ENCODE data around the gene RFX2. TPM values are rescaled to one million over a fixed set of nuclear protein-coding genes. Genes with fewer than 3 reads are reported as not detected.
A peak's percentile ranks its signal among the peaks of the same experiment; 100 is the strongest.

Gene RFX2
- total RNA-seq, 1 experiment from 2014 or later: 3.7 TPM

- WGBS (ENCODE audit: extremely low coverage, insufficient read length, low lambda C conversion rate): no CpG with 5 or more reads among the region's 11 CpGs
- 0 out of 7 replicates have a peak overlapping the region, but pooled peaks of 1 of the 3 experiments have one; percentile 21 for H3K27ac Mint-ChIP-seq
These were observed 48.0 kb downstream of the RFX2 start for GRCh38 chr19:6062274-6062673.

More at GRCh38 chr19:6062274-6062673, 48.0 kb downstream of the RFX2 start:
- no peak overlapping the region for H2BK15ac ChIP-seq (ENCODE audit: low read depth, low read length)
- H3K14ac ChIP-seq (ENCODE audit: insufficient read depth, low read length): no peak overlapping the region
- no peak overlapping the region for H2BK12ac ChIP-seq (ENCODE audit: insufficient read length, low read depth, low read length)
- no peaks in the 10 kb centered on the region for H3K79me1 ChIP-seq (ENCODE audit: insufficient read depth, low read depth, low read length, poor library complexity, severe bottlenecking)
- H3K9me3 Mint-ChIP-seq: no peaks in the 10 kb centered on the region
- H3T11ph ChIP-seq (ENCODE audit: low read length): no peak overlapping the region
- no peak overlapping the region for H2BK120ac ChIP-seq (ENCODE audit: low read depth, low read length, poor library complexity, severe bottlenecking)
- no peak for DNase-seq
- peak overlapping the region; percentile 6 for H3K18ac ChIP-seq (ENCODE audit: insufficient read length, low read depth, low read length)
- no peak overlapping the region for H3K4me3 Mint-ChIP-seq
- H3K4me2 ChIP-seq (ENCODE audit: insufficient read depth, insufficient read length, low read length): no peak overlapping the region
- H2AFZ ChIP-seq (ENCODE audit: low read length): no peak overlapping the region
- H3K4me1 ChIP-seq (ENCODE audit: insufficient read depth, low read length): peaks cover 4% of the 10 kb centered on the region
- no peak overlapping the region for H2BK20ac ChIP-seq (ENCODE audit: low read depth, low read length, poor library complexity, severe bottlenecking)
- no peaks in the 10 kb centered on the region for H3K27me3 ChIP-seq (ENCODE audit: insufficient read depth, low read length)
- peak overlapping the region; percentile 93 for H4K91ac ChIP-seq (ENCODE audit: insufficient read length, low read depth, low read length)
- H3K4me1 Mint-ChIP-seq: peaks cover 25 to 26% of the 10 kb centered on the region in 2 experiments
- no peak for TF ChIP-seq CTCF (conservative IDR thresholded peaks at IDR 0.05)
- no peak overlapping the region for H2AK5ac ChIP-seq (ENCODE audit: insufficient read length, low read length)
- H3K56ac ChIP-seq (ENCODE audit: insufficient read length, low read depth, low read length): no peak overlapping the region
- no peak overlapping the region for H3K27ac ChIP-seq (ENCODE audit: insufficient read length, low read depth, low read length)
- H3K9ac ChIP-seq (ENCODE audit: extremely low read depth, insufficient read length, low read length): no peak overlapping the region
- no peaks in the 10 kb centered on the region for H3K36me3 Mint-ChIP-seq (ENCODE audit: insufficient read depth in 1 of 3, low read depth in 3 of 3)
- H3K79me2 ChIP-seq (ENCODE audit: insufficient read depth, low read length): no peaks in the 10 kb centered on the region
- no peaks in the 10 kb centered on the region for H3K23me2 ChIP-seq (ENCODE audit: insufficient read length, low read depth, low read length, poor library complexity, severe bottlenecking)
- H4K5ac ChIP-seq (ENCODE audit: insufficient read length, low read depth, low read length): no peak overlapping the region
- H4K8ac ChIP-seq (replicated peaks; ENCODE audit: insufficient read length, low read depth, low read length): no peak overlapping the region
- H3K27me3 Mint-ChIP-seq (ENCODE audit: low read depth): peaks cover 40% of the 10 kb centered on the region
- no peak overlapping the region for H3K23ac ChIP-seq (ENCODE audit: insufficient read length, low read depth, low read length)
- no peak overlapping the region for H2BK5ac ChIP-seq (ENCODE audit: insufficient read length, low read length)
- H4K20me1 ChIP-seq (ENCODE audit: control insufficient read depth, insufficient read depth, insufficient read length): no peaks in the 10 kb centered on the region
- H3K4ac ChIP-seq (ENCODE audit: low read depth, low read length): no peak overlapping the region
- H3K9me3 ChIP-seq (ENCODE audit: control insufficient read depth, low read depth, low read length): no peaks in the 10 kb centered on the region
